NCI-H2227 treated with DMSO at 0.1 percent for 48 hours (cell line): ENCODE results near the gene AREL1.

Experiments used
- DNase-seq: peaks from one replicate; lab custom pipeline; 2025; lab: John Stamatoyannopoulos, UW

Gene AREL1

GRCh38 chr14:74658535-74659131 is 54.2 kb downstream of the AREL1 start:
- DNase-seq = no peak

GRCh38 chr14:74656964-74657363 is 55.9 kb downstream of the AREL1 start:
- DNase-seq = no peak

- DNase-seq = no peak
Observed at GRCh38 chr14:74655599-74656395, 57.1 kb downstream of the AREL1 start.

DNA sequence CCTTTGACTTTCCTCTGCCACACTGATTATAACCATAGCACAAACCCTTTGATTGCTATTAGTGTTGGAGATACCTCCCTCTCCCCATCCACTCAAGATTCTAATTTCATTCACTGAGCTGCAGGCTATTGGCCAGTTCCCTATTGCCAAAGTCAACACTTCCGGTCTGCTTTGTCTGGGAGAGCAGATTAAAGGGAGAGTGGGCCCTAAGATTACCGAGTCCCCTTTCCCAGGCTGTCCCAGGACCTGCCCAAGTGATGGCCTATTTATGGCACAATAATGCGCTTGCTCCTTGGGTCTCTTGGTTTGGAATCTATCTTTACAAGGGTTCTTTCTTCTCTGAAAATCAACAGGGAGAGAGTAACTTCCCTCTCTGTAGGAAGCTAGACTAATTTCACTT is 57.9 kb downstream of the AREL1 start:
- DNase-seq = no peak

GRCh38 chr14:74653386-74654138 is 59.3 kb downstream of the AREL1 start:
- DNase-seq = no peak

GRCh38 chr14:74652541-74652940 is 60.3 kb downstream of the AREL1 start:
- DNase-seq = no peak

DNA sequence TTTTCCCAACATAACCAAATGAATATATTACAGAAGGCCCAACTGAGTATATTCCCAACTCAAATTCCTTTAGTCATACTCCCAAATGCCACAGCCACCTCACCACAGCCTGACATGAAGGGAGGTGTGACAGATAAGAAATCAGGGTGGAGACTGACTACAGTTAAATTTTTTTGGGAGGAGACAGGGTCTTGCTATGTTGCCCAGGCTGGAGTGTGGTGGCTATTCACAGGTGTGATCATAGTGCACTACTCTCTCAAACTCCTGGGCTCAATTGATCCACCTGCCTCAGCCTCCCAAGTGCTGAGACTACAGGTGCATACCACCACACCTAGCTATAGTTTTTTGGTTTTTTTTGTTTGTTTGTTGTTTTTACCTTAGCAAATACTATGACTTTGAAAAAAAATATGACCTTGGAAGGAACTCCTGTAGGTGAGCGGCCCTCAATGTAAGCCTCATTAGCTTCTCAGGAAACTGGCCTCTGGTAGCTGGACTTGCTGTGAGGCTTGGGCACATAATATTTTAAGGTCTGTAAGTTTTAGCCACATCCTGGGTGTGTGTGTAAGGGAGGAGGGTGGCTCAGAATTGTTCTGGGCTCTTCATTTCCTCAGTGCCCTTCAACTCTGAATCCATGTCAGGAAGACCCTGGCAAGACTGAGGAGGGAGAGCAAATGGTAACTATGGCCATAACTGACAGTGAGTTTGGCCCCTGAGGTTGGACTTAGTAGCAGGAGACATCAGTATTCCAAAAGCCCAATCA is 61.8 kb downstream of the AREL1 start:
- no peak for DNase-seq

GRCh38 chr14:74649673-74650072 is 63.2 kb downstream of the AREL1 start:
- DNase-seq = no peak

DNA sequence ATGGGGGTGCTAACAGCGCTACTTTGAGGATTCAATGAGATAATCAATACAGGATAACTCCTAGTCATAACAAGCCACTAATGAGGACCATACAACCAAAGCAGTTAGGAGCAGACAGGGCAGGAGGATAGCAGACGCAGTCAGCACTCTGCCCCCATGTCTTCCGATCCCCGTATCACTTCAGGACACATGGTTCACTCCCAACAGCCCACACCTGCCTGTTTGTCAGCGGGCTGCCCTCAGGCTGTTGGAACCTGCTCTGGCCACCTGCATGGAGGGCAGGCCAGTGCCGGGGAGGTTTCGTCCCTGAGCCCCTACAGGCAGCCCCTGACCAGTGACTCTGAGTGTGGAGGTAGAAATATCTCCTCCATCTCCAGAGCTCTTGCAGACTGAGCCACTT is 63.7 kb downstream of the AREL1 start:
- no peak for DNase-seq

GRCh38 chr14:74648601-74649000 is 64.3 kb downstream of the AREL1 start:
- DNase-seq = no peak

GRCh38 chr14:74647678-74648461 is 65.0 kb downstream of the AREL1 start:
- DNase-seq = peak; percentile 67

GRCh38 chr14:74647061-74647677 is 65.7 kb downstream of the AREL1 start:
- DNase-seq = no peak

DNA sequence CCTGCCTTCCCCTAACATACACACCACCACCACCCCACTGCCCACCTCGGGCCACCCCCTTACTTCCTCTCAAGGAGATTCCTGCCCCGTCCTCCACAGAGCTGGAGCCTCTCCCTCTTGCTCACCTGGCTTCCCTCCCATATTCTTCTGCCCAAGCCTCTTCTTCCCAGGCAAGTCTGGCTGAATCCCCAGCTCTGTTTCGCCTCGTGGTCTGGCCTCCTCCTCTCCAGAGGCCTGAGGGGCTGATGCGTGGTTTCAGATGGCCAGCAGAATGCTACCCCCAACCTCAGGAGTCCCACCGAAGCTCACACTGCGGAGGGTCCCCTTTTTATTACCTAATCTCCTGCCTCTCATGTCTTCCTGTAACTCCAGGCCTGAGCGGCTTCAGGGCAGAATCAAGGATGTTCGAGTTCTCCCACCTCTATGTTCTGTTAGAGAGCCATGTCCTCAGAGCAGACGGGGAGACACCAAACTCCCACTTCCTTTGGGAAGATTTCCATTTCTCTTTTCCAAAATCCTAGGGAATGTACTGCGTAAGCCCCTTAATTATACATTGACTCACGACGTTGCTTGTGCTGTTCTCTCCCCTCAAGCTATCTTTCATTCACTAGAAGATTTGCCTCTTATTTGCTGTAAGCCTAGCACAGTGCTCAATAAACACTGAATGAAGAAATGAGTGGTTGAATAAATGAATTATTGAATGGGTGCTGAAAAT is 67.0 kb downstream of the AREL1 start:
- DNase-seq = no peak

- no peak for DNase-seq
Observed at GRCh38 chr14:74645244-74645643, 67.6 kb downstream of the AREL1 start.

GRCh38 chr14:74641601-74642391 is 71.1 kb downstream of the AREL1 start:
- no peak for DNase-seq

- DNase-seq = no peak
Observed at GRCh38 chr14:74638966-74639365, 73.9 kb downstream of the AREL1 start.

GRCh38 chr14:74638066-74638465 is 74.8 kb downstream of the AREL1 start:
- DNase-seq = no peak

GRCh38 chr14:74637178-74637550 is 75.7 kb downstream of the AREL1 start:
- no peak for DNase-seq

DNA sequence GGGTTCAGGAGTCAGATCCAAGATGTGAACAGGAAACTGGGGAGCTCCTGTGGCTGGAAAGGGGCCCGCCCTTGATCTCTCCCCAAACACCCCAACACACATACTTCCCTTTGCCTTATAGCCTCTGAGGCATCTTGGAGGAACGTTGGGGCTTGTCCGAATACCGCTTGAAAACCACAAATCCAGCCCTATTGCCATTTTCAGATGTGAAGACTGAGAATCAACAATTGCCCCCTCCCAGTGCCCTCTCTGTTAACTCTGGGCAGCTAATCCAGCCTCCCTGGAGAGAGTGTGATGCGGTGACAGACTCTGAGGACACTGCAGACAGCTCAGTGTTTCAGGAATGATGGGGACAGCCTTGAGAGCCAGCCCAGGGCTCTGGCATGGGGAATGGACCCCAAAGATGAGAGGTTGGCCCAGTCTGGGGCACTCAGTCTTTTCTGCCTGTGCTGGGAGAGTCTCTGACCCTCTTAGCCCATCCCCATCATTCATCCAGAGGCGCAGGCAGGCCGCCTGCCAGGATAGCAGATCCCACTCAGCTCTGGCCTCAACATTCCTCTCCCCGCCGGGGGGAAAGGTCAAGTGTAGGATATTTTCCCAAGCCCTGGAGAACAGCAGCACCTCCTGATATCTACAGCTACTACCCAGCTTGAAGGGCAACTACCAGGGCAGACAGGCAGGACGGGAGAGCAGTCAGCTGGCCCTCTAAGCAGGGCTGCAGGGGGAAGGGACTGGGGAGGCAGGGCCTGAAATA is 76.3 kb downstream of the AREL1 start:
- DNase-seq = no peak
